Mesenchymal stem cell (in vitro differentiated cells and primary cell): ENCODE measurements around the gene PLXDC1.
"Not testable (repeated sequence)": the region's sequence is repeated elsewhere in the genome, so short reads cannot be mapped to it uniquely, and the experiment has no call there.

Experiments
- DNase-seq: peaks from one replicate; pipeline ENCODE4 v3.0.0-alpha.2; 2013
- H2AFZ ChIP-seq: one replicate; pipeline ENCODE4 v1.6.1; 2013; ENCODE audit warnings: low read depth, mild to moderate bottlenecking, control low read depth, inconsistent platforms, low read length, moderate library complexity
- H2AK5ac ChIP-seq: 2 replicates; pipeline ENCODE4 v1.6.1; 2013; ENCODE audit warnings: low read length, moderate library complexity, mild to moderate bottlenecking, inconsistent platforms; ENCODE audit not compliant: severe bottlenecking
- H2BK120ac ChIP-seq: one replicate; pipeline ENCODE4 v1.6.1; 2013; ENCODE audit warnings: low read depth, mild to moderate bottlenecking, inconsistent platforms, low read length, moderate library complexity
- H2BK12ac ChIP-seq, 2 experiments: one replicate each; pipeline ENCODE4 v1.6.1; 2013; ENCODE audit warnings: inconsistent platforms in 2 of 2, low read length in 2 of 2, mild to moderate bottlenecking in 2 of 2, moderate library complexity in 2 of 2, control low read depth in 1 of 2
- H2BK15ac ChIP-seq: one replicate; pipeline ENCODE4 v1.6.1; 2013; ENCODE audit warnings: mild to moderate bottlenecking, low read depth, inconsistent platforms; ENCODE audit not compliant: poor library complexity, severe bottlenecking
- H2BK5ac ChIP-seq: 2 replicates; pipeline ENCODE4 v1.6.1; 2013; ENCODE audit warnings: low read depth, mild to moderate bottlenecking, low read length, control low read depth, inconsistent platforms; ENCODE audit not compliant: poor library complexity, severe bottlenecking
- H3K14ac ChIP-seq, 2 experiments: one replicate each; pipeline ENCODE4 v1.6.1; 2013; ENCODE audit warnings: inconsistent platforms in 2 of 2, low read length in 2 of 2, control low read depth in 1 of 2, mild to moderate bottlenecking in 1 of 2, moderate library complexity in 1 of 2
- H3K18ac ChIP-seq, 2 experiments: one replicate each; pipeline ENCODE4 v1.6.1; 2013; ENCODE audit warnings: inconsistent platforms in 2 of 2, low read length in 2 of 2, control low read depth in 1 of 2, low read depth in 1 of 2, mild to moderate bottlenecking in 1 of 2
- H3K23ac ChIP-seq, 2 experiments: one replicate each; pipeline ENCODE4 v1.6.1; 2013; ENCODE audit warnings: inconsistent platforms in 2 of 2, low read length in 2 of 2, mild to moderate bottlenecking in 2 of 2, moderate library complexity in 2 of 2, control low read depth in 1 of 2
- H3K27ac ChIP-seq: 2 replicates; pipeline ENCODE4 v1.5.1; 2013; ENCODE audit warnings: mild to moderate bottlenecking, moderate library complexity, low read length, control low read depth, inconsistent platforms; ENCODE audit not compliant: poor library complexity, severe bottlenecking
- H3K27me3 ChIP-seq, 2 experiments: 2 replicates each; pipeline versions ENCODE4 v1.6.1 to v1.7.0; 2013; ENCODE audit warnings: low read length in 2 of 2, mild to moderate bottlenecking in 2 of 2, moderate library complexity in 2 of 2, control low read depth in 1 of 2, inconsistent platforms in 1 of 2; ENCODE audit not compliant: control insufficient read depth in 1 of 2, insufficient read depth in 1 of 2
- H3K36me3 ChIP-seq, 2 experiments: 2 replicates each; pipeline versions ENCODE4 v1.6.1 to v1.7.0; 2013; ENCODE audit warnings: low read length in 2 of 2, control low read depth in 1 of 2, inconsistent platforms in 1 of 2, low read depth in 1 of 2, mild to moderate bottlenecking in 1 of 2; ENCODE audit not compliant: insufficient read depth in 2 of 2, control insufficient read depth in 1 of 2
- H3K4ac ChIP-seq, 2 experiments: one replicate each; pipeline ENCODE4 v1.6.1; 2013; ENCODE audit warnings: inconsistent platforms in 2 of 2, low read length in 2 of 2, mild to moderate bottlenecking in 2 of 2, moderate library complexity in 2 of 2, control low read depth in 1 of 2, low read depth in 1 of 2
- H3K4me1 ChIP-seq: 2 replicates; pipeline ENCODE4 v1.6.1; 2013; ENCODE audit warnings: low read depth, low read length, control low read depth; ENCODE audit not compliant: control insufficient read depth, insufficient read depth
- H3K4me2 ChIP-seq: 2 replicates; pipeline ENCODE4 v1.6.1; 2013; ENCODE audit warnings: low read length, mild to moderate bottlenecking, inconsistent platforms; ENCODE audit not compliant: poor library complexity, severe bottlenecking
- H3K4me3 ChIP-seq, 2 experiments: 2 replicates each; pipeline versions ENCODE4 v1.5.1 to v1.7.0; 2013; ENCODE audit warnings: low read length in 2 of 2, mild to moderate bottlenecking in 2 of 2, control low read depth in 1 of 2, low read depth in 1 of 2; ENCODE audit not compliant: insufficient read depth in 1 of 2
- H3K79me1 ChIP-seq: replicated peaks from 2 replicates; pipeline ENCODE4 v1.6.1; 2013; ENCODE audit warnings: mild to moderate bottlenecking, control low read depth, low read length, inconsistent platforms; ENCODE audit not compliant: poor library complexity, severe bottlenecking
- H3K9ac ChIP-seq: 2 replicates; pipeline ENCODE4 v1.7.0; 2013; ENCODE audit warnings: mild to moderate bottlenecking, low read length, moderate library complexity
- H3K9me3 ChIP-seq: 2 replicates; pipeline ENCODE4 v1.7.0; 2013; ENCODE audit warnings: mild to moderate bottlenecking, low read length; ENCODE audit not compliant: control insufficient read depth
- H4K8ac ChIP-seq: one replicate; pipeline ENCODE4 v1.6.1; 2013; ENCODE audit warnings: inconsistent platforms, mild to moderate bottlenecking, low read length, moderate library complexity
- H4K91ac ChIP-seq: one replicate; pipeline ENCODE4 v1.6.1; 2013; ENCODE audit warnings: mild to moderate bottlenecking, low read length, inconsistent platforms
- WGBS: methylation state at CpG from one replicate; pipeline ENCODE4 v1.1.7; 2013; ENCODE audit warnings: mixed read lengths; 5-methylcytosine and 5-hydroxymethylcytosine counted together

Gene PLXDC1

DNA sequence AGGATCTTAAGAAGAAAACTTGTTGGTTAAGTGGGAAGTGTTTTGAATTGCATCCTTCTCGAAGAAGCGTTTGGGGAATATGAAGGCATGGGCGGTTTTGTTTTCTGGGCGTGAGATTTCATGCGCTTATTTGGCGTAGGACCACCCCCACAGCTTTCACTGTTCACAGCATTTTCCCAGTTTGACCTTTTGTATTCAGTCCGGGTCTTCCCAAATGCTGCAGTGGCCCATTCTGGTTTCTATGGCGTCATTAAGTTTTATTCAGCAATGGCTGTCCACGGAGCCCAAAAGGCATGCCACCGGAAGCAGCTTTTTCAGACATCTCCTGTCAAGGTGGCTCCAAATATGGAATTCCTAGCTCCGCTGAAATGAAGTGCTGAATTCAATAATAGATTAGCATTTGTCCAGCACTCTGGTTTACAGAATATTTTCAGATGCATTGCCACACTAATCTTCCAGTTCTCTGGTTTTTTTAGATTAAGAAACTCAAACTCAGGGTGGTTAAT lies 93.7 kb downstream of the PLXDC1 start:
- Histone ChIP-seq H2AFZ (no peak overlapping the region), H3K4me1 (peaks cover 4% of the 10 kb centered on the region), H3K18ac (no peak overlapping the region), H2BK12ac (no peak overlapping the region), H3K9me3 (no peaks in the 10 kb centered on the region), H2BK120ac (no peak overlapping the region), H2BK15ac (no peak overlapping the region), H3K23ac (no peak overlapping the region), H3K36me3 (no peaks in the 10 kb centered on the region), H4K91ac (no peak overlapping the region), H3K4ac (no peak overlapping the region), H2BK5ac (no peak overlapping the region), H3K4me2 (no peak overlapping the region), H3K9ac (peak overlapping the region; percentile 82), H4K8ac (no peak overlapping the region), H3K14ac (no peak overlapping the region), H3K27me3 (peaks cover 0 to 10% of the 10 kb centered on the region in 2 experiments), H2AK5ac (no peak overlapping the region), H3K79me1 (peaks cover 2% of the 10 kb centered on the region), H3K27ac (no peak overlapping the region), H3K4me3 (peak overlapping the region in 1 of 2 experiments; percentile 87)
- WGBS = 95% methylated on average over 11 of the region's 11 CpGs
- DNase-seq = no peak

DNA sequence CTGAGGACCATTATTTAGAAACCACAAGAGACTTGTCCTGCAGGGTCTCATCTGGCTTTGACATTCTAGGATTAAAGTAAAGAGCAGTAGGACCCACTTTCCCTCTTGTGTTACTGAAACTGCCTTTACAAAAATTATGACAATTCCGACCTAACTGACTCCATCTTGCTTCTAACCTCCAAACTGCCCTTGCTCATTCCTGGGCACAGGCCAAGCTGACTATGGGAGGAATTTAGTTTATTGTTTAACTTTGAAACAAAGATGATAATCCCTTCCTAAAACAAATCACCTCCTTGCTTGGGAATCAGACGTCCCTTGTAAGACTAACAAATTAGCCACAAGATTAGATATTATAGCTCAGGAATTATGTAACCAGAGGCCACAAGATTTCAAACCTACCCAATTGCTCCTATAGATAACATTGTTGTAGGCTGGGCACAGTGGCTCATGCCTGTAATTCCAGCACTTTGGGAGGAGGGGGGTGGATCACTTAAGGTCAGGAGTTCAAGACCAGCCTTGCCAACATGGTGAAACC lies 97.3 kb downstream of the PLXDC1 start:
- peaks cover 0 to 11% of the 10 kb centered on the region in 2 experiments for H3K27me3 ChIP-seq
- H4K91ac ChIP-seq = no peak overlapping the region
- H2BK15ac ChIP-seq = no peak overlapping the region
- no peak overlapping the region for H2AFZ ChIP-seq
- no peak overlapping the region for H3K23ac ChIP-seq
- H3K27ac ChIP-seq = no peak overlapping the region
- no peak overlapping the region for H2BK12ac ChIP-seq
- H3K4me1 ChIP-seq = peaks cover 3% of the 10 kb centered on the region
- H3K18ac ChIP-seq = no peak overlapping the region
- no peak overlapping the region for H3K14ac ChIP-seq
- DNase-seq = no peak
- WGBS = no CpG with 5 or more reads among the region's 2 CpGs
- no peak overlapping the region for H2AK5ac ChIP-seq
- H3K9ac ChIP-seq = no peak overlapping the region
- no peak overlapping the region for H4K8ac ChIP-seq
- H3K4ac ChIP-seq = no peak overlapping the region
- H3K4me3 ChIP-seq = no peak overlapping the region
- H3K36me3 ChIP-seq = no peaks in the 10 kb centered on the region
- H3K79me1 ChIP-seq = peaks cover 2% of the 10 kb centered on the region
- H3K4me2 ChIP-seq = no peak overlapping the region
- no peak overlapping the region for H2BK5ac ChIP-seq
- H2BK120ac ChIP-seq = no peak overlapping the region
- no peaks in the 10 kb centered on the region for H3K9me3 ChIP-seq

DNA sequence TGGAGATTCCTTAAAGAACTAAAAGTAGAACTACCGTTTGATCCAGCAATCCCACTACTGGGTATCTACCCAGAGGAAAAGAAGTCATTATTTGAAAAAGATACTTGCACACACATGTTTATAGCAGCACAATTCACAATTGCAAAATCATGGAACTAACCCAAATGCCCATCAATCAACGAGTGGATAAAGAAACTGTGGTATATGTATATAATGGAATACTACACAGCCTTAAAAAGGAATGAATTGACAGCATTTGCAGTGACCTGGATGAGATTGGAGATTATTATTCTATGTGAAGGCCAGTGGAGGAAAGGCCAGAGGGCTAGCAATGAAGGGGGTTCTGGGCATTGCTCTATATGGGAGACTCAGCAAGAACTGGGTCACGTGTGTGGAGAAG lies 99.0 kb downstream of the PLXDC1 start:
- WGBS = 81% methylated on average over 2 of the region's 3 CpGs
- H2BK12ac ChIP-seq, H2BK120ac ChIP-seq: not testable (repeated sequence)

DNA sequence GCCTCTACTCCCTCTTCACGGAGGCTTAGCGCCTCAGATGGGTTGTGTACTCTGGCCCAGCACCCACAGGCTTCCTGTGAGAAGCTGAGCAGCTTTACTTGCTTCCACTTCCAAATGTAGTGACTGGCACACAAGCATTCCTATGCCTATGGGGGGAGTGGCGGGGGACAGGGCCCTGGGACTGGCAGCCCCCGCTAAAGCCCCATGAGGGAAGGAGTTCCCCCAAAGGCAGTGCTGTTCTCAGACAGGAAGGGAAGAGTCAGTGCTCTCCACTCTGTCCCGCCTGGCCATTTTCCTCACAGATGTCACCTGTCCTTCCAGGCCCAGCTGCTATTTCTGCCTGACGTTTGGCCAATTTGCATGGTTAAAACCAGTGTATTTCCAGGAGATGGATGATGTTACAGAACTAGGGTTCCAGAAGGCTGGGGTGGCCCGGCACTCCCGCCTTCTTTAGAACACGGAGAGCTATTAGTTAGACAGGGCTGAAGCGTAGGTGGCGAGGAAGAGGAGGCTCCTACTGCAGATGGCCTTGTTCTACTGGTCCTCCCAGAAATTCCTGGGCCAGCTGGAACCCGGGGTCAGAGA lies 100.3 kb downstream of the PLXDC1 start:
- Histone ChIP-seq H2BK5ac (no peak overlapping the region), H3K4me1 (no peaks in the 10 kb centered on the region), H2AK5ac (no peak overlapping the region), H3K23ac (no peak overlapping the region), H4K8ac (no peak overlapping the region), H3K27ac (no peak overlapping the region), H4K91ac (no peak overlapping the region), H3K18ac (peak overlapping the region in 1 of 2 experiments; percentile 21), H2BK12ac (no peak overlapping the region), H3K79me1 (no peaks in the 10 kb centered on the region), H3K9me3 (peaks cover 22% of the 10 kb centered on the region), H3K4me3 (no peak overlapping the region), H3K14ac (peak overlapping the region in 1 of 2 experiments; percentile 65), H2BK120ac (no peak overlapping the region), H3K4ac (no peak overlapping the region), H3K4me2 (no peak overlapping the region), H2AFZ (no peak overlapping the region), H3K9ac (no peak overlapping the region), H3K36me3 (no peaks in the 10 kb centered on the region), H2BK15ac (no peak overlapping the region), H3K27me3 (peaks cover 0 to 11% of the 10 kb centered on the region in 2 experiments)
- WGBS = 89% methylated on average over 12 of the region's 12 CpGs
- DNase-seq = no peak

More for the DNA sequence above, 99.0 kb downstream of the PLXDC1 start:
- not testable (repeated sequence) for H3K4me1 ChIP-seq, H2BK5ac ChIP-seq, H3K4me3 ChIP-seq, H2BK15ac ChIP-seq, H3K14ac ChIP-seq, H3K36me3 ChIP-seq, DNase-seq, H3K4ac ChIP-seq, H3K27ac ChIP-seq, H2AK5ac ChIP-seq, H3K79me1 ChIP-seq, H2AFZ ChIP-seq, H4K91ac ChIP-seq, H3K23ac ChIP-seq, H4K8ac ChIP-seq, H3K9ac ChIP-seq, H3K4me2 ChIP-seq, H3K18ac ChIP-seq
- peaks cover 0 to 11% of the 10 kb centered on the region in 2 experiments for H3K27me3 ChIP-seq
- H3K9me3 ChIP-seq = peaks cover 11% of the 10 kb centered on the region
